ENCODE results near the gene WNT16.

WNT16 gene

GRCh38 chr7:121344093-121344492, 15.3 kb downstream of the WNT16 start:
- no peak for TF ChIP-seq CREB1 (IDR thresholded peaks at IDR 0.05; ENCODE audit: low read depth)
- no peak for TF ChIP-seq EGR1 (IDR thresholded peaks at IDR 0.05)
- no peak for TF ChIP-seq TAF1 (IDR thresholded peaks at IDR 0.05; ENCODE audit: low read depth)
- no peak for TF ChIP-seq EP300 (IDR thresholded peaks at IDR 0.05; ENCODE audit: borderline replicate concordance)
- no peak for TF ChIP-seq MAX (IDR thresholded peaks at IDR 0.05)
- TF ChIP-seq TEAD4 (IDR thresholded peaks at IDR 0.05): no peak
- no peak for TF ChIP-seq YY1 (IDR thresholded peaks at IDR 0.05; ENCODE audit: low read depth)
- TF ChIP-seq CEBPB (IDR thresholded peaks at IDR 0.05): no peak
- no peak for TF ChIP-seq USF1 (IDR thresholded peaks at IDR 0.05)
- TF ChIP-seq FOXM1 (IDR thresholded peaks at IDR 0.05; ENCODE audit: borderline replicate concordance, low read depth): no peak

- TF ChIP-seq NFIC (IDR thresholded peaks at IDR 0.05) (no peak), MAX (IDR thresholded peaks at IDR 0.05) (no peak), EGR1 (IDR thresholded peaks at IDR 0.05) (no peak), TEAD4 (IDR thresholded peaks at IDR 0.05) (no peak), YY1 (IDR thresholded peaks at IDR 0.05; ENCODE audit: low read depth) (no peak), CREB1 (IDR thresholded peaks at IDR 0.05; ENCODE audit: low read depth) (no peak), TAF1 (IDR thresholded peaks at IDR 0.05; ENCODE audit: low read depth) (no peak), ZBTB7A (IDR thresholded peaks at IDR 0.05; ENCODE audit: low read depth) (no peak)
Observed at GRCh38 chr7:121344497-121344896, 15.7 kb downstream of the WNT16 start.

- TF ChIP-seq TEAD4 (IDR thresholded peaks at IDR 0.05): no peak
- no peak for TF ChIP-seq FOXM1 (IDR thresholded peaks at IDR 0.05; ENCODE audit: borderline replicate concordance, low read depth)
- no peak for TF ChIP-seq TAF1 (IDR thresholded peaks at IDR 0.05; ENCODE audit: low read depth)
Observed at GRCh38 chr7:121351682-121352081, 22.9 kb downstream of the WNT16 start.

- no peak for TF ChIP-seq REST (IDR thresholded peaks at IDR 0.05; ENCODE audit: low read depth)
- TF ChIP-seq TAF1 (IDR thresholded peaks at IDR 0.05; ENCODE audit: low read depth): no peak
- no peak for TF ChIP-seq USF1 (IDR thresholded peaks at IDR 0.05)
- no peak for TF ChIP-seq ZBTB7A (IDR thresholded peaks at IDR 0.05; ENCODE audit: low read depth)
- no peak for TF ChIP-seq EGR1 (IDR thresholded peaks at IDR 0.05)
- no peak for TF ChIP-seq RAD21 (IDR thresholded peaks at IDR 0.05; ENCODE audit: low read depth)
- TF ChIP-seq NFIC (IDR thresholded peaks at IDR 0.05): no peak
Observed at GRCh38 chr7:121352323-121352722, 23.5 kb downstream of the WNT16 start.

- TF ChIP-seq TEAD4 (IDR thresholded peaks at IDR 0.05): no peak
- no peak for TF ChIP-seq USF1 (IDR thresholded peaks at IDR 0.05)
- no peak for TF ChIP-seq CEBPB (IDR thresholded peaks at IDR 0.05)
- TF ChIP-seq YY1 (IDR thresholded peaks at IDR 0.05; ENCODE audit: low read depth): no peak
- TF ChIP-seq TCF12 (IDR thresholded peaks at IDR 0.05; ENCODE audit: low read depth): no peak
- no peak for TF ChIP-seq TAF1 (IDR thresholded peaks at IDR 0.05; ENCODE audit: low read depth)
- TF ChIP-seq CREB1 (IDR thresholded peaks at IDR 0.05; ENCODE audit: low read depth): no peak
- no peak for TF ChIP-seq MAX (IDR thresholded peaks at IDR 0.05)
- TF ChIP-seq FOXM1 (IDR thresholded peaks at IDR 0.05; ENCODE audit: borderline replicate concordance, low read depth): no peak
- TF ChIP-seq RAD21 (IDR thresholded peaks at IDR 0.05; ENCODE audit: low read depth): no peak
- TF ChIP-seq REST (IDR thresholded peaks at IDR 0.05; ENCODE audit: low read depth): no peak
- TF ChIP-seq EGR1 (IDR thresholded peaks at IDR 0.05): no peak
- TF ChIP-seq EP300 (IDR thresholded peaks at IDR 0.05; ENCODE audit: borderline replicate concordance): no peak
- no peak for TF ChIP-seq ZBTB7A (IDR thresholded peaks at IDR 0.05; ENCODE audit: low read depth)
- no peak for TF ChIP-seq NFIC (IDR thresholded peaks at IDR 0.05)
Observed at GRCh38 chr7:121355574-121355973, 26.8 kb downstream of the WNT16 start.

- TF ChIP-seq REST (IDR thresholded peaks at IDR 0.05; ENCODE audit: low read depth) (no peak), TEAD4 (IDR thresholded peaks at IDR 0.05) (no peak), EP300 (IDR thresholded peaks at IDR 0.05; ENCODE audit: borderline replicate concordance) (no peak), TCF12 (IDR thresholded peaks at IDR 0.05; ENCODE audit: low read depth) (no peak), ZBTB7A (IDR thresholded peaks at IDR 0.05; ENCODE audit: low read depth) (no peak), RAD21 (IDR thresholded peaks at IDR 0.05; ENCODE audit: low read depth) (no peak), CEBPB (IDR thresholded peaks at IDR 0.05) (no peak), YY1 (IDR thresholded peaks at IDR 0.05; ENCODE audit: low read depth) (no peak), USF1 (IDR thresholded peaks at IDR 0.05) (no peak), MAX (IDR thresholded peaks at IDR 0.05) (no peak)
Observed at GRCh38 chr7:121360564-121360963, 31.8 kb downstream of the WNT16 start.

Data from Ishikawa (cell line).